ENCODE measurements around the gene PCCA.

PCCA gene

GRCh38 chr13:100460791-100461190 is 371.9 kb downstream of the PCCA start:
- no peak for DNase-seq

- no peak for DNase-seq
Measured at GRCh38 chr13:100461309-100462030, 372.6 kb downstream of the PCCA start.

- no peak for DNase-seq
Measured at GRCh38 chr13:100464006-100464405, 375.1 kb downstream of the PCCA start.

GRCh38 chr13:100465558-100465957 is 376.7 kb downstream of the PCCA start:
- DNase-seq = no peak

- DNase-seq = no peak
Measured at GRCh38 chr13:100470866-100471505, 382.1 kb downstream of the PCCA start.

- DNase-seq = no peak
Measured at GRCh38 chr13:100473087-100473486, 384.2 kb downstream of the PCCA start.

- no peak for DNase-seq
Measured at GRCh38 chr13:100473501-100474044, 384.7 kb downstream of the PCCA start.

GRCh38 chr13:100476963-100477362 is 388.1 kb downstream of the PCCA start:
- no peak for DNase-seq

- no peak for DNase-seq
Measured at GRCh38 chr13:100478107-100478809, 389.4 kb downstream of the PCCA start.

- DNase-seq = no peak
Measured at GRCh38 chr13:100480676-100481075, 391.8 kb downstream of the PCCA start.

- no peak for DNase-seq
Measured at GRCh38 chr13:100483139-100483538, 394.2 kb downstream of the PCCA start.

- DNase-seq = no peak
Measured at GRCh38 chr13:100483841-100484381, 395.0 kb downstream of the PCCA start.

- no peak for DNase-seq
Measured at GRCh38 chr13:100484702-100485101, 395.8 kb downstream of the PCCA start.

GRCh38 chr13:100485265-100485664 is 396.4 kb downstream of the PCCA start:
- no peak for DNase-seq

GRCh38 chr13:100490692-100491091 is 401.8 kb downstream of the PCCA start:
- DNase-seq = no peak

- DNase-seq = peak in 14 of 56 donors; percentile 2 to 43 (median 7)
Measured at GRCh38 chr13:100491164-100491842, 402.4 kb downstream of the PCCA start.

GRCh38 chr13:100493418-100493817 is 404.5 kb downstream of the PCCA start:
- DNase-seq = no peak

- no peak for DNase-seq
Measured at GRCh38 chr13:100495455-100495854, 406.6 kb downstream of the PCCA start.

- DNase-seq = no peak
Measured at GRCh38 chr13:100497389-100497788, 408.5 kb downstream of the PCCA start.

GRCh38 chr13:100502446-100502845 is 413.6 kb downstream of the PCCA start:
- DNase-seq = no peak

- no peak for DNase-seq
Measured at GRCh38 chr13:100503622-100504021, 414.7 kb downstream of the PCCA start.
